ENCODE measurements around the gene ABCC6. TPM values are rescaled to one million over a fixed set of nuclear protein-coding genes. Genes with fewer than 3 reads are reported as not detected.

Gene ABCC6
- total RNA-seq, 1 experiment from 2014 or later: 1.1 TPM

DNA sequence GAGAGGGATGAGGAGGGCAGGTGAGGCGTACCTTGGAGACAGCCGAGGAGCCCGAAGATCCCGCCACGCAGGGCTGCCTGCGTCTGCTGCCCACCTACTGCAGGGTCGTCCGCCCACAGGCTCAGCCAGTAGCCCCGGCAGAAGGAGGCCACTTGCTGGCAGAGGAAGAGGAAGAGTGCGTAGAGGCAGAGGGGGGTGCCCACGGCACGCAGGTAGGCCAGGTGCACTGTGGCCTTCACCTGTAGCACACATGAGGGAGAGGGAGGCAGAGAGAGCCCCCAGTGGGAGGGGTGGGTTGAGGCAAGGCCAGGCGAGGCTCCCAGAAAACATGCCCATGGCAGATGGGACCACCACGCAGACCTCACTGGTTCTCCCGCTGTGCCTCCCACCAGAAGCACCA, 53.7 kb downstream of the ABCC6 start:
- Histone ChIP-seq H3K79me2 (ENCODE audit: insufficient read depth, low read length) (no peaks in the 10 kb centered on the region), H2BK12ac (ENCODE audit: insufficient read length, low read depth, low read length) (no peak overlapping the region), H4K20me1 (ENCODE audit: control insufficient read depth, insufficient read depth, insufficient read length) (no peaks in the 10 kb centered on the region), H2BK20ac (ENCODE audit: low read depth, low read length, poor library complexity, severe bottlenecking) (no peak overlapping the region), H4K8ac (replicated peaks; ENCODE audit: insufficient read length, low read depth, low read length) (no peak overlapping the region), H3K14ac (ENCODE audit: insufficient read depth, low read length) (no peak overlapping the region), H2AK5ac (ENCODE audit: insufficient read length, low read length) (no peak overlapping the region), H3K9me3 (ENCODE audit: control insufficient read depth, low read depth, low read length) (no peaks in the 10 kb centered on the region), H3T11ph (ENCODE audit: low read length) (no peak overlapping the region), H3K4me2 (ENCODE audit: insufficient read depth, insufficient read length, low read length) (no peak overlapping the region), H3K4me1 (ENCODE audit: insufficient read depth, low read length) (no peaks in the 10 kb centered on the region), H3K9ac (ENCODE audit: extremely low read depth, insufficient read length, low read length) (no peak overlapping the region), H3K56ac (ENCODE audit: insufficient read length, low read depth, low read length) (no peak overlapping the region), H3K18ac (ENCODE audit: insufficient read length, low read depth, low read length) (no peak overlapping the region), H2BK120ac (ENCODE audit: low read depth, low read length, poor library complexity, severe bottlenecking) (no peak overlapping the region), H3K27me3 (ENCODE audit: insufficient read depth, low read length) (no peaks in the 10 kb centered on the region), H2AFZ (ENCODE audit: low read length) (no peak overlapping the region), H4K5ac (ENCODE audit: insufficient read length, low read depth, low read length) (no peak overlapping the region), H2BK5ac (ENCODE audit: insufficient read length, low read length) (no peak overlapping the region), H3K27ac (ENCODE audit: insufficient read length, low read depth, low read length) (no peak overlapping the region), H3K79me1 (ENCODE audit: insufficient read depth, low read depth, low read length, poor library complexity, severe bottlenecking) (no peaks in the 10 kb centered on the region), H3K23ac (ENCODE audit: insufficient read length, low read depth, low read length) (no peak overlapping the region), H2BK15ac (ENCODE audit: low read depth, low read length) (no peak overlapping the region), H3K4ac (ENCODE audit: low read depth, low read length) (no peak overlapping the region; the same call in 1 of the 2 replicates), H4K91ac (ENCODE audit: insufficient read length, low read depth, low read length) (no peak overlapping the region), H3K23me2 (ENCODE audit: insufficient read length, low read depth, low read length, poor library complexity, severe bottlenecking) (no peaks in the 10 kb centered on the region)
- no CpG with 5 or more reads among the region's 15 CpGs for WGBS (ENCODE audit: extremely low coverage, insufficient read length, low lambda C conversion rate)
- Mint-ChIP-seq H3K27me3 (ENCODE audit: low read depth) (peaks cover 3% of the 10 kb centered on the region; the same call in 1 of the 2 replicates), H3K9me3 (no peaks in the 10 kb centered on the region), H3K36me3 (ENCODE audit: insufficient read depth in 1 of 3, low read depth in 3 of 3) (no peaks in the 10 kb centered on the region; a peak in 1 of 7 replicates), H3K4me3 (no peak overlapping the region), H3K4me1 (no peaks in the 10 kb centered on the region), H3K27ac (no peak overlapping the region)
- TF ChIP-seq, protein P1, sequence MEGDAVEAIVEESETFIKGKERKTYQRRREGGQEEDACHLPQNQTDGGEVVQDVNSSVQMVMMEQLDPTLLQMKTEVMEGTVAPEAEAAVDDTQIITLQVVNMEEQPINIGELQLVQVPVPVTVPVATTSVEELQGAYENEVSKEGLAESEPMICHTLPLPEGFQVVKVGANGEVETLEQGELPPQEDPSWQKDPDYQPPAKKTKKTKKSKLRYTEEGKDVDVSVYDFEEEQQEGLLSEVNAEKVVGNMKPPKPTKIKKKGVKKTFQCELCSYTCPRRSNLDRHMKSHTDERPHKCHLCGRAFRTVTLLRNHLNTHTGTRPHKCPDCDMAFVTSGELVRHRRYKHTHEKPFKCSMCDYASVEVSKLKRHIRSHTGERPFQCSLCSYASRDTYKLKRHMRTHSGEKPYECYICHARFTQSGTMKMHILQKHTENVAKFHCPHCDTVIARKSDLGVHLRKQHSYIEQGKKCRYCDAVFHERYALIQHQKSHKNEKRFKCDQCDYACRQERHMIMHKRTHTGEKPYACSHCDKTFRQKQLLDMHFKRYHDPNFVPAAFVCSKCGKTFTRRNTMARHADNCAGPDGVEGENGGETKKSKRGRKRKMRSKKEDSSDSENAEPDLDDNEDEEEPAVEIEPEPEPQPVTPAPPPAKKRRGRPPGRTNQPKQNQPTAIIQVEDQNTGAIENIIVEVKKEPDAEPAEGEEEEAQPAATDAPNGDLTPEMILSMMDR (conservative IDR thresholded peaks at IDR 0.05): no peak
- DNase-seq: no peak
